Natural killer cell (primary cell): ENCODE results near the gene RASSF3. TPM values are rescaled to one million over a fixed set of nuclear protein-coding genes. Genes with fewer than 3 reads are reported as not detected.

ENCODE experiments used
- ATAC-seq, 3 donors: fragments of 150-1000 bp in 2 of 3; fragments of 200-7000 bp in 1 of 3; cut with Tn5 transposase; 1 replicate in 1 of 3; 2 replicates in 2 of 3; pipeline ENCODE4 v1.10.0; 2021; ENCODE audit warnings: mild to moderate bottlenecking in 2 of 3, moderate library complexity in 2 of 3
- DNase-seq, 2 donors: peaks; one replicate each; pipeline versions ENCODE4 v3.0.0 to v3.0.0-alpha.2; 2013 to 2021; ENCODE audit warnings: mixed read lengths in 1 of 2
- H3K27ac ChIP-seq: one replicate; pipeline ENCODE4 v1.5.1; 2013; ENCODE audit warnings: mild to moderate bottlenecking, low read length
- H3K27me3 ChIP-seq: one replicate; pipeline ENCODE4 v1.6.1; 2013; ENCODE audit warnings: low read length; ENCODE audit not compliant: control insufficient read depth, insufficient read depth
- H3K36me3 ChIP-seq: one replicate; pipeline ENCODE4 v1.6.1; 2013; ENCODE audit warnings: low read length; ENCODE audit not compliant: control insufficient read depth, insufficient read depth
- H3K4me1 ChIP-seq: one replicate; pipeline ENCODE4 v1.6.1; 2013; ENCODE audit warnings: low read length; ENCODE audit not compliant: control insufficient read depth, insufficient read depth
- H3K4me3 ChIP-seq: one replicate; pipeline ENCODE4 v1.5.1; 2013; ENCODE audit warnings: low read length
- H3K9me3 ChIP-seq: one replicate; pipeline ENCODE4 v1.6.1; 2013; ENCODE audit warnings: low read length; ENCODE audit not compliant: control insufficient read depth, insufficient read depth
- H3K27ac Mint-ChIP-seq, 2 donors: one replicate each; pipeline ENCODE4 v1.8.0; 2022; ENCODE audit warnings: mild to moderate bottlenecking in 2 of 2, mixed read lengths in 2 of 2, moderate library complexity in 1 of 2
- H3K27me3 Mint-ChIP-seq, 2 donors: one replicate each; pipeline ENCODE4 v1.8.0; 2022; ENCODE audit warnings: low read depth in 2 of 2, mixed read lengths in 2 of 2
- H3K36me3 Mint-ChIP-seq: one replicate; pipeline ENCODE4 v1.8.0; 2022; ENCODE audit warnings: mixed read lengths
- H3K4me1 Mint-ChIP-seq, 2 donors: one replicate each; pipeline ENCODE4 v1.8.0; 2022; ENCODE audit warnings: mixed read lengths in 2 of 2
- H3K4me3 Mint-ChIP-seq: one replicate; pipeline ENCODE4 v1.8.0; 2022; ENCODE audit warnings: mild to moderate bottlenecking, moderate library complexity, mixed read lengths
- H3K9me3 Mint-ChIP-seq, 2 donors: one replicate each; pipeline ENCODE4 v1.8.0; 2022; ENCODE audit warnings: mixed read lengths in 2 of 2
- CTCF ChIP-seq: fragments of 200-600 bp; IDR thresholded peaks from one replicate; pipeline ENCODE4 v1.8.0; 2022; ENCODE audit warnings: antibody characterized with exemption
- WGBS: methylation state at CpG from one replicate; pipeline ENCODE4 v1.1.7; 2013; ENCODE audit warnings: missing lambda C conversion rate; ENCODE audit not compliant: insufficient coverage; 5-methylcytosine and 5-hydroxymethylcytosine counted together
- intact Hi-C: fragments of 100-400 bp; cut with micrococcal nuclease; formaldehyde crosslinking; loops from one replicate; pipeline ENCODE4 v1.14.2; 2022
- total RNA-seq, 4 donors: library from RNA; stranded (reverse); fragments of 120-200 nt in 1 of 4; gene quantifications; one replicate each; pipeline versions ENCODE4 v1.2.3 to v1.2.4, GENCODE V29; 2013 to 2022

The RASSF3 gene
- total RNA-seq, 3 donors from 2014 or later (not counting 1 experiment from before 2014, with no cell fraction given), result 63.4 to 105 (median 80.5) TPM

DNA sequence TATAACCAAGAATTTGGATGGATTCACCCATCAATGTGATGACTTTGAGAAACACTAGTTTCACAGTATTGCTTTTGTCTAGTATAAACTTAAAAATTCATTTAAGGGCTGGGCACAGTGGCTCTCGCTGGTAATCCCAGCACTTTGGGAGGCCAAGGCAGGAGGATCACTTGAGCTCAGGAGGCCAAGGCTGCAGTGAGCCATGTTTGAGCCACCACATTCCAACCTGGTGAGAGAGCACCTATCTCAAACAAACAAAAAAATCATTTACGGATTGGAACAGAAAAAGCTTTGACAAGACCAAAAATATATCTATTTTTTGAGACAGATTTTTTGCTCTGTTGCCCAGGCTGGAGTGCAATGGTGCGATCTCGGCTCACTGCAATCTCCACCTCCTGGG is 121.4 kb downstream of the RASSF3 start:
- WGBS, result 99% methylated on average over 4 of the region's 4 CpGs
- H3K4me1 ChIP-seq, result peaks cover 16% of the 10 kb centered on the region
- no peak for TF ChIP-seq CTCF
- H3K36me3 ChIP-seq, result peaks cover 35% of the 10 kb centered on the region
- DNase-seq, result no peak
- intact Hi-C loops, result no loop called here
- H3K27me3 ChIP-seq, result no peaks in the 10 kb centered on the region
- peaks cover 10% of the 10 kb centered on the region for H3K36me3 Mint-ChIP-seq
- ATAC-seq, result no peak
- no peak overlapping the region for H3K27ac ChIP-seq
- no peaks in the 10 kb centered on the region for H3K9me3 Mint-ChIP-seq
- H3K4me1 Mint-ChIP-seq, result peaks cover 23 to 25% of the 10 kb centered on the region in 2 donors
- peak overlapping the region; percentile 31 for H3K4me3 Mint-ChIP-seq
- H3K9me3 ChIP-seq, result no peaks in the 10 kb centered on the region
- no peaks in the 10 kb centered on the region for H3K27me3 Mint-ChIP-seq
- no peak overlapping the region for H3K4me3 ChIP-seq
- peak overlapping the region; percentile 95 to 98 for H3K27ac Mint-ChIP-seq

DNA sequence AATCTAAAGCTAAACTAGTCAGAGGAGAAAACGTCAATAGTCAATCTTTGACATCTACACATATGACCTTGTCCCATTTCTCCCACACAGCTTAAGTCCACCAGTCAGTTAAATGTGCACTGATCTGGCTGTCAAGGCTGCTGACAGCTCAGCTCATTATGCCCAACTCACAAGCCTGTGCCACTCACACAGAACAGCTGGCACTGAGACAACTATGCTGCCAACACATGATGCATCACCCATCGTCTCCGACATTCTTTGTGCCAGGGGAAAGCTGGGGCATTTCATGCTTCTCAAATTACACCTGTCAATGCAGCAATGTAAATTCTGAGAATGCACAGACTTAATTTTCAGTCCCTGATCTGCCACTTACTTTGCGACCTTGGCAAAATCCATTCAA is 123.6 kb downstream of the RASSF3 start:
- H3K4me1 Mint-ChIP-seq, result peaks cover 20 to 27% of the 10 kb centered on the region in 2 donors
- Histone ChIP-seq H3K27me3 (no peaks in the 10 kb centered on the region), H3K36me3 (peaks cover 44% of the 10 kb centered on the region), H3K27ac (no peak overlapping the region), H3K4me3 (no peak overlapping the region), H3K4me1 (peaks cover 16% of the 10 kb centered on the region), H3K9me3 (no peaks in the 10 kb centered on the region)
- H3K27ac Mint-ChIP-seq, result peak overlapping the region in 1 of 2 donors; percentile 10
- 100% methylated on average over 3 of the region's 4 CpGs for WGBS
- no peaks in the 10 kb centered on the region for H3K9me3 Mint-ChIP-seq
- no peaks in the 10 kb centered on the region for H3K27me3 Mint-ChIP-seq
- ATAC-seq (no peak), DNase-seq (no peak)
- intact Hi-C loops, result no loop called here
- no peak for TF ChIP-seq CTCF
- peaks cover 24% of the 10 kb centered on the region for H3K36me3 Mint-ChIP-seq
- H3K4me3 Mint-ChIP-seq, result no peak overlapping the region

DNA sequence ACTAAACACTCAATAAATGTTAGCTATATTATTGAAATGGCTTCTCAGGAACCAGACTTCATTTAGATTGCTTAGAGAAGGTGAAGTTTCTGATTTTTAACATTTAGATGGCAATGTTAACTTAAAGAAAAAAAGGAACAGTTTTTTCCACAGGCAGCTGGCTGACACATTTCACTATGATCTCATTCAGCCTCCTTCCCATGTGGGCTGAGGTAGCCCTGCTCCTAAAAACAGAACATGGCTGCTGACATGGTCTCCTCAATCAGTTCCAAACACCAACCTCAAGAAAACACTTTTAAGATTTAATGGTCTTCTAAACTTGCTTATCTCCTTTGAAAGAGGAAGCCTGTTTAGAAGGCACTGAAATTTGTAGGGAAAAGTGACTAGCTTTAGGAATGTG is 125.1 kb downstream of the RASSF3 start:
- H3K4me1 Mint-ChIP-seq, result peaks cover 11 to 19% of the 10 kb centered on the region in 2 donors
- H3K36me3 Mint-ChIP-seq, result peaks cover 40% of the 10 kb centered on the region
- DNase-seq (no peak), ATAC-seq (no peak)
- H3K4me1 ChIP-seq, result peaks cover 13% of the 10 kb centered on the region
- intact Hi-C loops, result no loop called here
- no peak overlapping the region for H3K27ac ChIP-seq
- H3K27me3 ChIP-seq, result no peaks in the 10 kb centered on the region
- TF ChIP-seq CTCF, result no peak
- no peaks in the 10 kb centered on the region for H3K9me3 Mint-ChIP-seq
- no peak overlapping the region for H3K4me3 Mint-ChIP-seq
- no peak overlapping the region for H3K4me3 ChIP-seq
- H3K9me3 ChIP-seq, result no peaks in the 10 kb centered on the region
- no peak overlapping the region for H3K27ac Mint-ChIP-seq
- no peaks in the 10 kb centered on the region for H3K27me3 Mint-ChIP-seq
- H3K36me3 ChIP-seq, result peaks cover 58% of the 10 kb centered on the region

- H3K4me1 Mint-ChIP-seq, result peaks cover 0 to 7% of the 10 kb centered on the region in 2 donors
- H3K36me3 Mint-ChIP-seq, result peaks cover 48% of the 10 kb centered on the region
- H3K27me3 Mint-ChIP-seq, result no peaks in the 10 kb centered on the region
- intact Hi-C loops, result no loop called here
- Histone ChIP-seq H3K27me3 (no peaks in the 10 kb centered on the region), H3K4me1 (peaks cover 2% of the 10 kb centered on the region), H3K27ac (no peak overlapping the region), H3K36me3 (peaks cover 64% of the 10 kb centered on the region), H3K9me3 (no peaks in the 10 kb centered on the region), H3K4me3 (no peak overlapping the region)
- 80% methylated on average over 1 of the region's 1 CpG for WGBS
- H3K27ac Mint-ChIP-seq, result no peak overlapping the region
- no peak for TF ChIP-seq CTCF
- ATAC-seq, result no peak
- DNase-seq, result no peak
- H3K9me3 Mint-ChIP-seq, result no peaks in the 10 kb centered on the region
- H3K4me3 Mint-ChIP-seq, result no peak overlapping the region
Measured at GRCh38 chr12:64736771-64737170, 126.5 kb downstream of the RASSF3 start.
